ENCODE data around the gene ADRA2B. TPM values are rescaled to one million over a fixed set of nuclear protein-coding genes. Genes with fewer than 3 reads are reported as not detected.
A peak's percentile ranks its signal among the peaks of the same experiment; 100 is the strongest.

The ADRA2B gene
- total RNA-seq, 6 experiments from 2014 or later = 1.7 to 8.1 (median 3.2) TPM

- WGBS (ENCODE audit: insufficient coverage, low coverage, low lambda C conversion rate, missing lambda C conversion rate) = 80% methylated on average over 1 of the region's 9 CpGs
- no peak overlapping the region for H3K27ac ChIP-seq
These were observed 31.3 kb upstream of the ADRA2B start for GRCh38 chr2:96147593-96148201.

GRCh38 chr2:96146881-96147592 lies 30.7 kb upstream of the ADRA2B start:
- Histone ChIP-seq H3K27ac (peak overlapping the region in 1 of 3 donors; percentile 20), H3K36me3 (no peaks in the 10 kb centered on the region), H3K9me3 (no peaks in the 10 kb centered on the region), H3K4me1 (no peaks in the 10 kb centered on the region), H3K4me3 (no peak overlapping the region), H3K27me3 (no peaks in the 10 kb centered on the region)
- TF ChIP-seq POLR2A (IDR thresholded peaks at IDR 0.05) = no peak
- TF ChIP-seq CTCF (IDR thresholded peaks at IDR 0.05) = no peak
- WGBS (ENCODE audit: insufficient coverage, low coverage, low lambda C conversion rate, missing lambda C conversion rate) = no CpG with 5 or more reads among the region's 9 CpGs
- ATAC-seq (no peak), DNase-seq (peak; percentile 17 to 44 (median 38))
- intact Hi-C loops (cut with DNase I) = no loop called here

More at GRCh38 chr2:96147593-96148201, 31.3 kb upstream of the ADRA2B start:
- no peaks in the 10 kb centered on the region for H3K27me3 ChIP-seq
- no peaks in the 10 kb centered on the region for H3K4me1 ChIP-seq
- H3K9me3 ChIP-seq = no peaks in the 10 kb centered on the region
- ATAC-seq (no peak), DNase-seq (peak in 1 of 3 donors; percentile 15)
- intact Hi-C loops (cut with DNase I) = no loop called here
- H3K4me3 ChIP-seq = no peak overlapping the region
- H3K36me3 ChIP-seq = no peaks in the 10 kb centered on the region
- TF ChIP-seq POLR2A (IDR thresholded peaks at IDR 0.05) = no peak
- TF ChIP-seq CTCF (IDR thresholded peaks at IDR 0.05) = no peak

GRCh38 chr2:96146153-96146880 lies 29.9 kb upstream of the ADRA2B start:
- intact Hi-C loops (cut with DNase I) = no loop called here
- no peak overlapping the region for H3K4me3 ChIP-seq
- H3K27me3 ChIP-seq = no peaks in the 10 kb centered on the region
- TF ChIP-seq CTCF (IDR thresholded peaks at IDR 0.05) (no peak), POLR2A (IDR thresholded peaks at IDR 0.05) (peak; percentile 28)
- H3K9me3 ChIP-seq = no peaks in the 10 kb centered on the region
- ATAC-seq (peak; percentile 25 to 48 (median 40)), DNase-seq (peak; percentile 51 to 79 (median 70))
- peak overlapping the region; percentile 6 to 37 (median 20) for H3K27ac ChIP-seq
- H3K36me3 ChIP-seq = no peaks in the 10 kb centered on the region
- 100% methylated on average over 3 of the region's 20 CpGs for WGBS (ENCODE audit: insufficient coverage, low coverage, low lambda C conversion rate, missing lambda C conversion rate)
- H3K4me1 ChIP-seq = no peaks in the 10 kb centered on the region

- no peaks in the 10 kb centered on the region for H3K9me3 ChIP-seq
- ATAC-seq (no peak), DNase-seq (no peak)
- peak overlapping the region in 2 of 3 donors; percentile 20 to 37 for H3K27ac ChIP-seq
- no CpG with 5 or more reads among the region's 3 CpGs for WGBS (ENCODE audit: insufficient coverage, low coverage, low lambda C conversion rate, missing lambda C conversion rate)
- no peak for TF ChIP-seq POLR2A (IDR thresholded peaks at IDR 0.05)
- no peak for TF ChIP-seq CTCF (IDR thresholded peaks at IDR 0.05)
- H3K4me3 ChIP-seq = peak overlapping the region in 1 of 3 donors; percentile 65
- intact Hi-C loops (cut with DNase I) = no loop called here
- H3K4me1 ChIP-seq = no peaks in the 10 kb centered on the region
- no peaks in the 10 kb centered on the region for H3K27me3 ChIP-seq
- no peaks in the 10 kb centered on the region for H3K36me3 ChIP-seq
These were observed 29.4 kb upstream of the ADRA2B start for GRCh38 chr2:96145848-96146152.
